ENCODE results near the gene FNDC3B. TPM values are rescaled to one million over a fixed set of nuclear protein-coding genes. Genes with fewer than 3 reads are reported as not detected.
"Not testable (repeated sequence)": the region's sequence is repeated elsewhere in the genome, so short reads cannot be mapped to it uniquely, and the experiment has no call there.

FNDC3B gene
- total RNA-seq, 4 donors from 2014 or later, result 23.9 to 61.9 (median 37.0) TPM

DNA sequence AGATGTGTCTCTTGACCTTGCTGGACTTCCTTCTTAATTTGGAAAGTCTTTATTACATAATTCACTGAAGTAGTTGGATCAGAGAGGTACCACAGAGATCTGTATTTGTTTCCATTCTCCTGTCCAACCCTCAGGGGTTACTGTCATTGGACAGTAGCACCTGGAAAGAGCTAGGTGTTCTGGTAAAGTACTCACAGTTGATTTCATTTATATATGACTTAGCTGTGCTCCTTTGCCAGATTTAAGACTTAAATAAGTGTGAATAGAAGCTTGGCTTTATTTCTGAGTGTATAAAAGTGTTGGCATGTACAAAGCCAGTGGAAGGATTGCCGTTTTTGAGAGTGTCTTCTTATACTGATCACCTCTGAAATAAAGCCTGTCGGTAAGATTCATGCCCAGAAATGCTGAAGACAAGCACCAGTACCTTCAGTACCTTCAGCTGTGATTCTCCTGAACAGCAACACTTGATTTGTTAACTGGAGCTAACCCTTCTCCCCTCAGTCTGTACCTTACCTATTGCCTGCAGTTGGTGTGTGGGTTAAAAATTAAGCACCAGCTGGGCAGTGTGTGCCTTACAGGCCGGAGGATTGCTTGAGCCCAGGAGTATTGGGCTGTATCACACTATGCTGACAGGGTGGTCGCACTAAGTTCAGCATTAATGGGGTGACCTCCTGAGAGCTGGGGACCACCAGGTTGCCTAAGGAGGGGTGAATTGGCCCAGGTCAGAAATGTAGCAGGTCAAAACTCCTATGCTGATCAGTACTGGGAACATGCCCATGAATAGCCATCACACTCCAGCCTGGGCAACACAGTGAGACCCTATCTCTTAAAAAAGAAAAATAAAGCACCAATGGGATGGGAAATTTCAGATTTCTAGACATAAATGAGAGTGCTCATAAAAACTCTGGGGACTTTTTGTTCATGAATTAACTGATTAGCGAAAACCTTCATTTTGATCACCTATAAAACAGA is 197.7 kb downstream of the FNDC3B start:
- TF ChIP-seq, protein P1, sequence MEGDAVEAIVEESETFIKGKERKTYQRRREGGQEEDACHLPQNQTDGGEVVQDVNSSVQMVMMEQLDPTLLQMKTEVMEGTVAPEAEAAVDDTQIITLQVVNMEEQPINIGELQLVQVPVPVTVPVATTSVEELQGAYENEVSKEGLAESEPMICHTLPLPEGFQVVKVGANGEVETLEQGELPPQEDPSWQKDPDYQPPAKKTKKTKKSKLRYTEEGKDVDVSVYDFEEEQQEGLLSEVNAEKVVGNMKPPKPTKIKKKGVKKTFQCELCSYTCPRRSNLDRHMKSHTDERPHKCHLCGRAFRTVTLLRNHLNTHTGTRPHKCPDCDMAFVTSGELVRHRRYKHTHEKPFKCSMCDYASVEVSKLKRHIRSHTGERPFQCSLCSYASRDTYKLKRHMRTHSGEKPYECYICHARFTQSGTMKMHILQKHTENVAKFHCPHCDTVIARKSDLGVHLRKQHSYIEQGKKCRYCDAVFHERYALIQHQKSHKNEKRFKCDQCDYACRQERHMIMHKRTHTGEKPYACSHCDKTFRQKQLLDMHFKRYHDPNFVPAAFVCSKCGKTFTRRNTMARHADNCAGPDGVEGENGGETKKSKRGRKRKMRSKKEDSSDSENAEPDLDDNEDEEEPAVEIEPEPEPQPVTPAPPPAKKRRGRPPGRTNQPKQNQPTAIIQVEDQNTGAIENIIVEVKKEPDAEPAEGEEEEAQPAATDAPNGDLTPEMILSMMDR (IDR thresholded peaks at IDR 0.05), result no peak
- TF ChIP-seq EP300 (IDR thresholded peaks at IDR 0.05) (no peak), POLR2A (IDR thresholded peaks at IDR 0.05) (no peak), POLR2AphosphoS5 (IDR thresholded peaks at IDR 0.05) (no peak)
- Histone ChIP-seq H3K27ac (no peak overlapping the region), H3K4me3 (no peak overlapping the region), H3K36me3 (no peaks in the 10 kb centered on the region), H3K4me1 (no peaks in the 10 kb centered on the region), H3K9me3 (no peaks in the 10 kb centered on the region), H3K27me3 (no peaks in the 10 kb centered on the region)
- 89% methylated on average over 5 of the region's 5 CpGs for WGBS
- DNase-seq (ENCODE audit: low spot score in 2 of 2), result no peak

DNA sequence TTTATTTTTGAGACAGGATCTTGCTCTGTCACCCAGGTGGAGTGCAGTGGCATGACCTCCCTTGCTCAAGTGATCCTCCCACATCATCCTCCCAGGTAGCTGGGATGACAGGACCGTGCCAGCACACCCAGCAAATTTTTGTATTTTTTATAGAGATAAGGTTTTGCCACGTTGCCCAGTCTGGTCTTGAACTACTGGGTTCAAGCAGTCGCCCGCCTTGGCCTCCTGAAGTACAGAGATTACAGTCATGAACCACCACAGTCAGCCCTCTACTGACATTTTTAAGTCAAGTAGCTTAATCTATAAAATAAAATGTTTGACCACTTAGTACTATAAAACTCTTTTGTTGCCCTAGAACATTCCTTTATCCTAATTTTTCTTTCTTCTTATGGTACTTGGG is 198.8 kb downstream of the FNDC3B start:
- 86% methylated on average over 4 of the region's 4 CpGs for WGBS
- Histone ChIP-seq H3K27me3 (no peaks in the 10 kb centered on the region), H3K36me3 (no peaks in the 10 kb centered on the region), H3K4me3 (no peak overlapping the region), H3K27ac (no peak overlapping the region), H3K9me3 (no peaks in the 10 kb centered on the region), H3K4me1 (no peaks in the 10 kb centered on the region)
- DNase-seq (ENCODE audit: low spot score in 2 of 2), result no peak
- no peak for TF ChIP-seq EP300 (IDR thresholded peaks at IDR 0.05)
- no peak for TF ChIP-seq POLR2A (IDR thresholded peaks at IDR 0.05)
- TF ChIP-seq POLR2AphosphoS5 (IDR thresholded peaks at IDR 0.05), result no peak
- TF ChIP-seq, protein P1 (IDR thresholded peaks at IDR 0.05), result no peak

DNA sequence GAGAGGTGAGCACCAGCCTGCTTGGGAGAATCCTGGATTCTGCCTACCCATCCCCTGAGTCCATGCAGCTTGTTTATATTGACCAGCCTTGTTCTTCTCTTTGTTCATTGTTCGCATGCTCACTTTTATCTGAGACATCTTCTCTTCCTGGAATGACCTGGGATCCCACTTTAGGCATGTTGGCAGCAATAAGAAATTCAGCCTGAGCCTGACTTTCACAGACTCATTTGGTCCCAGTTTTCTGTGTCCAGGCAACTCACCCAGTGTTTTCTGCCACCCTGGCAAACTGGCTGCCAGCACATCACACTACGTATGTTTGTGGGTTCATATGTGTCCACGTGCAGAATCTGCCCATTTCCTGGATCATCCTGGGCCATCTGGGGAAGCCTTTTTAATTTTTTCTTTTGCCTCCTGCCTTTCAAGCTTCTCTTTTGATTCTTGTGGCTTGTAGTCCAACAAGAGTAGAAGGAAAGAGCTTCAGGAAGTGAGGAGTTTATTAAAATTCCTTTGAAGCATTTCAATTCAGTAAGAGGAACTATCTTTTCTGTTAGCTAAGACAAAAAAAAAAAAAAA is 199.9 kb downstream of the FNDC3B start:
- no peak overlapping the region for H3K4me3 ChIP-seq
- no peaks in the 10 kb centered on the region for H3K4me1 ChIP-seq
- no peaks in the 10 kb centered on the region for H3K36me3 ChIP-seq
- TF ChIP-seq POLR2A (IDR thresholded peaks at IDR 0.05), result no peak
- no peak for TF ChIP-seq POLR2AphosphoS5 (IDR thresholded peaks at IDR 0.05)
- TF ChIP-seq, protein P1 (IDR thresholded peaks at IDR 0.05), result no peak
- TF ChIP-seq EP300 (IDR thresholded peaks at IDR 0.05), result no peak
- 76% methylated on average over 3 of the region's 3 CpGs for WGBS
- no peak overlapping the region for H3K27ac ChIP-seq
- no peaks in the 10 kb centered on the region for H3K9me3 ChIP-seq
- H3K27me3 ChIP-seq, result no peaks in the 10 kb centered on the region
- no peak for DNase-seq (ENCODE audit: low spot score in 2 of 2)

DNA sequence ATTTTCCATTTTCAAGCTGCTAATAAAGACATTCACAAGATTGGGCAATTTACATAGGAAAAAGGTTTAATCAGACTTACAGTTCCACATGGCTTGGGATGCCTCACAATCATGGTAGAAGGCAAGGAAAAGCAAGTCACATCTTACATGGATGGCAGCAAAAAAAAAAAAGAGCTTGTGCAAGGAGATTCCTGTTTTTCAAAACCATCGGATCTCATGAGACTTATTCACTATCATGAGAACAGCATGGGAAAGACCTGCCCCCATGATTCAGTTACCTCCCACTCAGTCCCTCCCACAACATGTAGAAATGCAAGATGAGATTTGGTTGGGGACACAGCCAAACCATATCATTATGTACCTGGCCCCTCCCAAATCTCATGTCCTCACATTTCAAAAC is 202.0 kb downstream of the FNDC3B start:
- H3K27ac ChIP-seq, result no peak overlapping the region
- peaks cover 4% of the 10 kb centered on the region for H3K4me1 ChIP-seq
- WGBS, result 100% methylated on average over 1 of the region's 1 CpG
- no peaks in the 10 kb centered on the region for H3K27me3 ChIP-seq
- H3K9me3 ChIP-seq, result no peaks in the 10 kb centered on the region
- TF ChIP-seq POLR2AphosphoS5 (IDR thresholded peaks at IDR 0.05) (no peak), EP300 (IDR thresholded peaks at IDR 0.05) (no peak), POLR2A (IDR thresholded peaks at IDR 0.05) (no peak)
- TF ChIP-seq, protein P1 (IDR thresholded peaks at IDR 0.05), result no peak
- no peak overlapping the region for H3K4me3 ChIP-seq
- no peak for DNase-seq (ENCODE audit: low spot score in 2 of 2)
- H3K36me3 ChIP-seq, result no peaks in the 10 kb centered on the region

DNA sequence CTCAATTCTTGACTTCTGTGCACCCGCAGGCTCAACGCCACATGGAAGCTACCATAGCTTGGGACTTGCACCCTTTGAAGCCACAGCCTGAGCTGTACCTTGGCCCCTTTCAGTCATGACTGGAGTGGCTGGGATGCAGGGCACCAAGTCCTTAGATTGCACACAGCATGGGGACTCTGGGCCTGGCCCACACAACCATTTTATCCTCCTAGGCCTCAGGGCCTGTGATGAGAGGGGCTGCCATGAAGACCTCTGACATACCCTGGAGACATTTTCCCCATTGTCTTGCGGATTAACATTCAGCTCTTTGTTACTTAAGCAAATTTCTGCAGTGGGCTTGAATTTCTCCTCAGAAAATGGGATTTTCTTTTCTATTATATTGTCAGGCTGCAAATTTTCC is 203.1 kb downstream of the FNDC3B start:
- H3K36me3 ChIP-seq; DNase-seq (ENCODE audit: low spot score in 2 of 2); H3K4me3 ChIP-seq; H3K27me3 ChIP-seq; H3K4me1 ChIP-seq; H3K27ac ChIP-seq; H3K9me3 ChIP-seq: not testable (repeated sequence)
- WGBS, result 96% methylated on average over 2 of the region's 3 CpGs

DNA sequence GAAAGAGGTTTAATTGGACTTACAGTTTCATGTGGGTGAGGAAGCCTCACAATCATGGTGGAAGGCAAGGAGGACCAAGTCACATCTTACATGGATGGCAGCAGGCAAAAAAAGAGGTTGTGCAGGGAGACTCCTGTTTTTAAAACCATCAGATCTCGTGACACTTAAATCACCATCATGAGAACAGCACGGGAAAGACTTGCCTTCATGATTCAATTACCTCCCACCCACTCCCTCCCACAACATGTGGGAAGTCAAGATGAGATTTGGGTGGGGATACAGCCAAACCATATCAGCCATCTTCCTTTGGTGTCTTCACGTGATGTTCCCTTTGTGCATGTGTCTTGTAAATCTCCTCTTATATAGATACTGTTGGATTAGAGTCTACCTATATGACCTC is 204.0 kb downstream of the FNDC3B start:
- H3K4me3 ChIP-seq; H3K4me1 ChIP-seq; H3K9me3 ChIP-seq; H3K36me3 ChIP-seq; H3K27me3 ChIP-seq; DNase-seq (ENCODE audit: low spot score in 2 of 2); H3K27ac ChIP-seq: not testable (repeated sequence)
- whole genome bisulfite sequencing, result 68% methylated on average over 3 of the region's 3 CpGs

Measured in suprapubic skin (tissue), 4 donors.